Measurements from ENCODE around the gene ADARB2.

DNA sequence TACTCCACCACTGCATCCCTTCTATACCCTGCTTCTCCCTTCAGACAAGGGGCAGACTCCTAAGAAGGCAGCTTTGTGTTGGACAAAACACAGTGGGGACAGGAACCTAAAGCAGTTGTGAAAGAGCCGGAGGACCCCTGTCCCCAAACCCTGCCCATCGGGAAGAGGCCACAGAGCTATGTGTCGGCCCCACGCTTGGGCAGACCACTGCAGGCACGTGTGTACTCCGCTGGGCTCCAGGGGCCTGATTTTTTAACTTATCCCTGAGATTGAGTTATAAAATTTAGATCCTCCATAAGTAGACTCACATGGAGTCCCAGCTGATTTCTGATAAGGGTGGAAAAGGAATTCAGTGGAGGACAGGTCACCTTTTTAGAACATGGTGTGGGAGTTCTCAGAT is 310.5 kb downstream of the ADARB2 start:
- TF ChIP-seq CTCF (IDR thresholded peaks at IDR 0.05) (no peak), POLR2AphosphoS5 (IDR thresholded peaks at IDR 0.05) (no peak), POLR2A (IDR thresholded peaks at IDR 0.05) (no peak), EP300 (IDR thresholded peaks at IDR 0.05) (no peak)
